HEK293T (cell line): ENCODE data around the gene GPC1.

Source experiments
- CTCF ChIA-PET: fragments of 350-600 bp; formaldehyde crosslinking; extraction: SDS; loops from one replicate; lab custom pipeline; 2021; ENCODE audit warnings: antibody characterized with exemption, inconsistent platforms; lab: Yijun Ruan, JAX
- POLR2A ChIA-PET: fragments of 350-600 bp; formaldehyde crosslinking; extraction: SDS; loops from one replicate; lab custom pipeline; 2020; ENCODE audit warnings: antibody characterized with exemption, inconsistent platforms; lab: Yijun Ruan, JAX
- DNase-seq: peaks from one replicate; pipeline ENCODE4 v3.0.0; 2012; ENCODE audit warnings: mixed read lengths; ENCODE audit errors: extremely low spot score
- ARNT ChIP-seq: fragments of 450-650 bp; IDR thresholded peaks from 2 replicates; pipeline ENCODE4 v1.6.1; 2017; ENCODE audit warnings: mild to moderate bottlenecking
- BHLHE40 ChIP-seq: fragments of 450-650 bp; IDR thresholded peaks from 2 replicates; pipeline ENCODE4 v1.6.1; 2016; ENCODE audit warnings: mild to moderate bottlenecking, moderate library complexity, borderline replicate concordance
- CTBP1 ChIP-seq: fragments of 450-650 bp; IDR thresholded peaks from 2 replicates; pipeline ENCODE4 v1.6.1; 2016; ENCODE audit warnings: borderline replicate concordance
- ELF4 ChIP-seq: fragments of 450-650 bp; IDR thresholded peaks from 2 replicates; pipeline ENCODE4 v1.6.1; 2017; ENCODE audit warnings: antibody characterized with exemption
- FOXA1 ChIP-seq: fragments of 450-650 bp; IDR thresholded peaks from 2 replicates; pipeline ENCODE4 v1.6.1; 2016; ENCODE audit warnings: mild to moderate bottlenecking
- FOXK2 ChIP-seq: fragments of 450-650 bp; IDR thresholded peaks from 2 replicates; pipeline ENCODE4 v1.6.1; 2016; ENCODE audit warnings: mild to moderate bottlenecking
- FOXM1 ChIP-seq: fragments of 450-650 bp; IDR thresholded peaks from 2 replicates; pipeline ENCODE4 v1.6.1; 2017; ENCODE audit warnings: mild to moderate bottlenecking, borderline replicate concordance
- HDGF ChIP-seq: fragments of 450-650 bp; IDR thresholded peaks from 2 replicates; pipeline ENCODE4 v1.6.1; 2017; ENCODE audit warnings: antibody characterized with exemption, borderline replicate concordance
- L3MBTL2 ChIP-seq: fragments of 450-650 bp; conservative IDR thresholded peaks from 2 replicates; pipeline ENCODE4 v1.6.1; 2016; ENCODE audit warnings: mild to moderate bottlenecking
- LEF1 ChIP-seq: fragments of 450-650 bp; IDR thresholded peaks from 2 replicates; pipeline ENCODE4 v1.6.1; 2017; ENCODE audit warnings: mild to moderate bottlenecking, borderline replicate concordance
- NFRKB ChIP-seq: fragments of 450-650 bp; IDR thresholded peaks from 2 replicates; pipeline ENCODE4 v1.6.1; 2016; ENCODE audit warnings: mild to moderate bottlenecking, moderate library complexity
- PKNOX1 ChIP-seq: fragments of 450-650 bp; IDR thresholded peaks from 2 replicates; pipeline ENCODE4 v1.6.1; 2016
- SP1 ChIP-seq: fragments of 450-650 bp; IDR thresholded peaks from 2 replicates; pipeline ENCODE4 v1.6.1; 2017
- SUZ12 ChIP-seq: fragments of 450-650 bp; IDR thresholded peaks from 2 replicates; pipeline ENCODE4 v1.6.1; 2016; ENCODE audit warnings: mild to moderate bottlenecking
- TARDBP ChIP-seq: fragments of 450-650 bp; IDR thresholded peaks from 2 replicates; pipeline ENCODE4 v1.6.1; 2016
- ZNF384 ChIP-seq: fragments of 450-650 bp; IDR thresholded peaks from 2 replicates; pipeline ENCODE4 v1.6.1; 2016

Gene GPC1

GRCh38 chr2:240455647-240456446, 20.4 kb downstream of the GPC1 start:
- DNase-seq = no peak
- POLR2A ChIA-PET = no interaction called here
- CTCF ChIA-PET = interaction anchor here (1.0 kb wide), 1 partner anchor 8 kb away, joined by 4 read pairs; no protein-coding TSS in a partner anchor
- no peak for TF ChIP-seq ELF4
- no peak for TF ChIP-seq LEF1
- no peak for TF ChIP-seq HDGF
- no peak for TF ChIP-seq PKNOX1
- no peak for TF ChIP-seq CTBP1
- no peak for TF ChIP-seq ZNF384
- TF ChIP-seq L3MBTL2 = no peak
- no peak for TF ChIP-seq SUZ12
- no peak for TF ChIP-seq TARDBP
- no peak for TF ChIP-seq ARNT
- TF ChIP-seq SP1 = no peak
- TF ChIP-seq FOXK2 = no peak

GRCh38 chr2:240456447-240457222, 21.2 kb downstream of the GPC1 start:
- CTCF ChIA-PET = no interaction called here
- DNase-seq = no peak
- TF ChIP-seq LEF1 (no peak), FOXA1 (no peak), L3MBTL2 (no peak), PKNOX1 (no peak), SUZ12 (no peak), ZNF384 (no peak), FOXM1 (no peak), HDGF (no peak), FOXK2 (no peak), NFRKB (no peak), CTBP1 (no peak), ELF4 (no peak), ARNT (no peak)
- POLR2A ChIA-PET = no interaction called here

GRCh38 chr2:240457223-240458043, 22.0 kb downstream of the GPC1 start:
- TF ChIP-seq PKNOX1 = no peak
- no peak for TF ChIP-seq FOXM1
- no peak for TF ChIP-seq L3MBTL2
- no peak for TF ChIP-seq BHLHE40
- TF ChIP-seq FOXA1 = no peak
- CTCF ChIA-PET = no interaction called here
- POLR2A ChIA-PET = no interaction called here
- no peak for DNase-seq

- TF ChIP-seq FOXA1 = no peak
- no peak for TF ChIP-seq ZNF384
- TF ChIP-seq FOXK2 = no peak
- TF ChIP-seq HDGF = no peak
- TF ChIP-seq ARNT = no peak
- TF ChIP-seq CTBP1 = no peak
- TF ChIP-seq L3MBTL2 = no peak
- TF ChIP-seq TARDBP = no peak
- no peak for TF ChIP-seq SP1
- TF ChIP-seq FOXM1 = no peak
- no peak for TF ChIP-seq BHLHE40
- no peak for TF ChIP-seq SUZ12
- no peak for TF ChIP-seq ELF4
- no peak for TF ChIP-seq LEF1
- TF ChIP-seq PKNOX1 = no peak
- no peak for DNase-seq
- POLR2A ChIA-PET = no interaction called here
- CTCF ChIA-PET = no interaction called here
These were observed 22.8 kb downstream of the GPC1 start for GRCh38 chr2:240458044-240458899.
